WI38 (cell line): ENCODE measurements around the gene ABHD8.

Source experiments
- H3K4me3 ChIP-seq: 2 replicates; pipeline ENCODE4 v1.5.1; 2011; ENCODE audit warnings: low read depth, mild to moderate bottlenecking, control low read depth, low read length
- CTCF ChIP-seq: IDR thresholded peaks from 2 replicates; pipeline ENCODE4 v1.5.1; 2012; ENCODE audit warnings: low read depth, mild to moderate bottlenecking, control low read depth, low read length

The ABHD8 gene

DNA sequence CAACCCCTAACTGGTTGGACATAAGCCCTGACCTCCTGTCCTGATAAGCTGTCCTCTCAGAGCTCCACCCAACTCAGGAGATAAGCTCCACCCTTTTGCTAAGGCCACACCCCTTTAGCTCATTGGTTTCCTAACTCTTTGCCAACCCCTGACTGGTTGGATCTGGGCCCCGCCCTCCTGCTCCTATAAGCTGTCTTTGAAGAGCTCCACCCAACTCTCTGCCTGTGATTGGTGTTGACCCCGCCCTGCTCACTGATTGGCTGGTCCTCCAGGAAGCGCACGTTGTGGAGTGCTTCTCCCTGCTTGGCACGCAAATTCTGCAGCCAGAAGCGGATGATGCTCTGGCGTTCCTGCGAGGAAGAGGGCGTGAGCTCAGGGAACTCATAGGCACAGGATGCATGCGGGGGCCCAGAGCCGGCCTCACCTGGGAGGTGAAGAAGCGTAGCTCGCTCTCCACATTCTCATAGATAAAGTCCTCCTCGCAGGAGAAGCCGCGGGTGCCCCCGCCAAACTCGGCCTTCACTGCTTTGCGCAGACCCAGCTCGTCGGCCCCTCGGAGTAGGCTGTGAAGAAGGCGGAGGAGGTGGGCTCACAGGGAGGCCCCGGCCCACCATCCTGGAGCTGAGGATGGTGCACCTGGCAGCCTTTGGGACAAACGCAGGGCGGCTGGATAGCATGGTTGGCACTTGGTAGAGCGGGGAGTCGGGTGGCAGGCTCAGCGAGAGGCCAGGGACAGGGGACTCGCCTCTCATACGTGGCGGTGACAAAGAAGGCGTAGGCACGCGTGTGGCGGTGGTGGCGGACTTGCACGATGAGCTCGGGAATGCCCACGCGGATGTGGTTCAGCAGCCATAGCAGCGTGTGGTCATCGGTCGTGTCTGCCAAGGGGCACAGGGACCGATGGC is 29.7 kb upstream of the ABHD8 start:
- no peak for TF ChIP-seq CTCF

DNA sequence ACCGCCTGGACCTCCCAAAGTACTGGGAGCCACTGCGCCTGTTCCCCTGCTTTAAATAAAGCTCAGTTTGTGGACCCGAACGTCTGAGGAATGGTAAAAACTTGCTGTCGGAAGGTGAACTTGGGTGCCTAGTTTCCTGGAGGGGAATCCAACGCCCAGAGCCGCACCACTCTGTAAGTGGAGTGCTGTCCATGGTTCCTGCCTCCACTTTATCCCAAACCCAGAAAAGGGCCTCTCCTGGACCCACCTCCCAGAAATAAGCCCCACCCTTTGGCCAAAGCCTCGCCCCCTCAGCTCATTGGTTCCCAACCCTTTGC is 29.1 kb upstream of the ABHD8 start:
- no peak overlapping the region for H3K4me3 ChIP-seq
- TF ChIP-seq CTCF = no peak

More for the DNA sequence above, 29.7 kb upstream of the ABHD8 start:
- no peak overlapping the region for H3K4me3 ChIP-seq

DNA sequence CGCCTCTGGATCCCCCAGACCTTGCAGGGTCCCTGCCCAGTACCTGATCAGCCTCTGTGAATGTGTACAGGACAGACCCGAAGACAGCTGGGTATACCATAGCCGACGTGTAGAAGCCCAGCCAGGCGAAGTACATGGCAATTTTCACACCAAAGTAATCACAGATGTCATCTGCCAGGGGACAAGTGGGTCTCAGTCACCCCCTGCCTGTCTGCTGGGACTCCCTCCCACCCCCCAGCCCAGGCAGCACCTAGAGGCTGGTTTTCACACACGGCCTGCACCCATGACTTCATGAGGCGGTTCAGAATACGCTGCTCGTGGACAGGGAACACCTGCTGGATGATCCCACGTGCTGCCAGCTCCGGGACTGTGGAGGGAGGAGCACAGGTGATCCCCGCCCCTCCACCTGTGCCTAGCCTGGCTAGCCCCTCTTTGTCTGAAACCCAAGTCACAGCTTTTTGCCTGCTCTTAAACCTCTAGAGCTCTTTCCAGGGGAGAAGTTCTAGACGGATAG is 27.9 kb upstream of the ABHD8 start:
- no peak for TF ChIP-seq CTCF
- H3K4me3 ChIP-seq = no peak overlapping the region

DNA sequence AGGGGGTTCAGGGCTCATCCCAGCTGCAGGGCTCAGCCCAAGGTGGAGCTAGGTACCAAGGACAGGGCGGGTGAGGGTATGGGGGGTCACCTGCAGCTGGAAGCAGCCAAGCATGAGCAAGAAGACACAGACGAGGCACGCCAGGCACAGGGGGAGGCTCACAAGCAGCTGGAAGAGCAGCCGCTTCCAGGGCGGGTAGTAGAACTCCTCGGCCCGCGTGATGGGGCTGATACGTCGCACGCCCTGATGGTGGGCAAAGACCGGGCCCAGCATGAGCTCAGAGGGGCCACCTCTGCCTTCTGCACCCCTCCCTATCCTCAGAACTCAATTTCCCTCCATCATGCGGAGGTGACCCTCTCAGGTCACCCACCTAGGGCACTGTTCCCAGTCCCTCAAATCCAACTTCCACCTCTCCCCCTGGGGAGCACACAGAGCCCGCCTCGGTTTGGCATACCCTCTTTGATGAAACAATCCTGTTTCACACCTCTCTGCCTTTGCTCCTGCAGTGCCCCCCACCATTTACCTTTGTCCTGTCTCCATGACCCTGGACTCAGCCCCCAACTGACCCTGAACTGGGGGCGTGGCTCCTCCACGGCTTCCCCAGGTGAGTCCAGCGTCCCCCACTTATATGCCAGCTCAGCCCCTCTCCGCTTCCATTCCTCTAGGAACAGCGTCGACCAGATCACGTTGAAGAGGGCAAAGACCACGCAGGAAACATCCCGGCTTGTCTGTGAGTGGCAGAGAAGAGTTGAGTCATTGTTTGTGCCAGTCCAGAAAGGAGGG is 27.2 kb upstream of the ABHD8 start:
- H3K4me3 ChIP-seq = no peak overlapping the region
- TF ChIP-seq CTCF = no peak

- no peak overlapping the region for H3K4me3 ChIP-seq
- TF ChIP-seq CTCF = no peak
Measured at GRCh38 chr19:17329366-17330261, 26.4 kb upstream of the ABHD8 start.

- TF ChIP-seq CTCF = no peak
- H3K4me3 ChIP-seq = no peak overlapping the region
Measured at GRCh38 chr19:17328517-17329365, 25.5 kb upstream of the ABHD8 start.
